A673 (cell line): ENCODE data around the gene APOBEC4.

Source experiments
- CTCF ChIP-seq: fragments of 300-800, 200-600 bp; sonication (generic); conservative IDR thresholded peaks from 2 replicates; pipeline ENCODE4 v1.5.1; 2017; ENCODE audit warnings: low read depth, mild to moderate bottlenecking, antibody characterized with exemption, low read length, moderate library complexity, mixed read lengths
- EZH2 ChIP-seq: fragments of 200-600 bp; sonication (generic); IDR thresholded peaks from 2 replicates; pipeline ENCODE4 v1.6.1; 2017; ENCODE audit warnings: borderline replicate concordance, low read depth, mild to moderate bottlenecking, mixed read lengths, antibody characterized with exemption, low read length; ENCODE audit not compliant: poor library complexity, severe bottlenecking

DNA sequence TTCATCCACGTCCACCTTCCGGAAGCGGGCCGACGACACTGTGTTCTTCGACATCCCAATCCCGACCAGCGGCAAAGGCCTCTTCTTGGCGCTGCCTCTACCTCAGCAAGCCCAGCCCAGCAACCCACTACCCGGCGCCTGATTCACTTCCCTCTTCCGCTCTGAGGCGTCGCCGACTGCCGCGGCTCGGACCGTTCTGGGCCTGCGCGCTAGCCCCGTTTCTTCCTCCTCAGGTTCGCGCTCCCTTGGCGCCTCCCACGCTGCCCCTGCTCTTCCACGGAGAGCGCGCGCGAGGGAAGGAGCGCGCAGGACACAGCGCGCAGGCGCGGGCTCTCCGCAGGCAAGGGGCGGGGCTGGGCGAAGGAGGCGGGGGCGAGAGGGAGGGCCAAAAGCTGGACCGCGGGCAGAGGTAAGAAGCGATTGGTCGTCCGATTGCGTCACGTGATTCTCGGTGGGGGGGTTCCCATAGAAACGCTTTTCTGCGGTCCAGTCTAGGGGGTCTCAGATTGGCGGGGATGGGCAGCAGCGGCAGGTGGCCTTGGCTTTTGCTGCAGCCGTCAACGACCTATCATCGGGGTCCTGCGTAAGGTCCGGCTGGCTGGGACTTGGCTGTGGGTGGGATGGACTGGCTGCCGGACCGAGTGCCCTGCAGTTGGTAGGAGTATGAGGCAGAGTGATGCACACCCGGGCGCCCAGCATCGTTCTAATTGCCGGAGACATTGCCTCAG, 17.3 kb downstream of the APOBEC4 start, which contains the start of gene ARPC5:
- no peak for TF ChIP-seq CTCF
- no peak for TF ChIP-seq EZH2
